Right lobe of liver (tissue), 4 donors: ENCODE results near the gene RNF208.

ENCODE experiments used
- CTCF ChIP-seq, 4 donors: fragments of 200-600 bp in 3 of 4; fragments of 450-650 bp in 1 of 4; IDR thresholded peaks; one replicate each; pipeline versions ENCODE4 v1.5.1 to v1.8.0; 2016 to 2022; ENCODE audit warnings: antibody characterized with exemption in 4 of 4, mild to moderate bottlenecking in 2 of 4
- POLR2A ChIP-seq: fragments of 450-650 bp; IDR thresholded peaks from one replicate; pipeline ENCODE4 v1.6.1; 2017; ENCODE audit warnings: antibody characterized with exemption, mild to moderate bottlenecking
- donor health status: DM: no; HTN: no; CAD: no.
- donor health status: DM: no; HTN: no; CAD: no.
- donor health status: DM: no; HTN: yes; CAD: no.

GRCh38 chr9:137235424-137236237, 13.6 kb upstream of the RNF208 start:
- TF ChIP-seq CTCF (IDR thresholded peaks at IDR 0.05) (no peak), POLR2A (no peak)
